Smooth muscle cell (in vitro differentiated cells): Measurements from ENCODE around the gene ABLIM3. TPM values are rescaled to one million over a fixed set of nuclear protein-coding genes. Genes with fewer than 3 reads are reported as not detected.

Experiments used
- DNase-seq: peaks from one replicate; lab custom pipeline; 2025; ENCODE audit not compliant: unreplicated experiment; lab: John Stamatoyannopoulos, UW
- H2AFZ ChIP-seq: fragments of 200-600 bp; sonication (generic); 2 replicates; pipeline ENCODE4 v1.6.0; 2016; ENCODE audit warnings: antibody characterized with exemption, low read depth, mild to moderate bottlenecking
- H3F3A ChIP-seq: fragments of 200-600 bp; sonication (generic); 2 replicates; pipeline ENCODE4 v1.6.0; 2017; ENCODE audit warnings: antibody characterized with exemption, low read depth
- H3K27ac ChIP-seq: fragments of 200-600 bp; sonication (generic); 2 replicates; pipeline ENCODE4 v1.5.1; 2016; ENCODE audit warnings: low read depth, mild to moderate bottlenecking
- H3K27me3 ChIP-seq: fragments of 200-600 bp; sonication (generic); 2 replicates; pipeline ENCODE4 v1.6.1; 2016; ENCODE audit warnings: low read depth, mild to moderate bottlenecking
- H3K36me3 ChIP-seq: fragments of 200-600 bp; sonication (generic); 2 replicates; pipeline ENCODE4 v1.5.1; 2016; ENCODE audit warnings: low read depth
- H3K4me1 ChIP-seq: fragments of 200-600 bp; sonication (generic); 2 replicates; pipeline ENCODE4 v1.5.1; 2016; ENCODE audit warnings: low read depth
- H3K4me2 ChIP-seq: fragments of 200-600 bp; sonication (generic); 2 replicates; pipeline ENCODE4 v1.6.0; 2016; ENCODE audit warnings: mild to moderate bottlenecking
- H3K4me3 ChIP-seq: fragments of 200-600 bp; sonication (generic); 2 replicates; pipeline ENCODE4 v1.5.1; 2016; ENCODE audit warnings: mild to moderate bottlenecking
- H3K79me2 ChIP-seq: fragments of 200-600 bp; sonication (generic); 2 replicates; pipeline ENCODE4 v1.6.0; 2016; ENCODE audit warnings: low read depth, mild to moderate bottlenecking
- H3K9ac ChIP-seq: fragments of 200-600 bp; sonication (generic); 2 replicates; pipeline ENCODE4 v1.6.0; 2016; ENCODE audit warnings: low read depth
- H3K9me3 ChIP-seq: fragments of 200-600 bp; sonication (generic); replicated peaks from 2 replicates; pipeline ENCODE4 v1.5.1; 2016; ENCODE audit warnings: low read depth
- H4K20me1 ChIP-seq: fragments of 200-600 bp; sonication (generic); 2 replicates; pipeline ENCODE4 v1.6.0; 2016; ENCODE audit warnings: low read depth
- CTCF ChIP-seq: fragments of 200-600 bp; sonication (generic); IDR thresholded peaks from 2 replicates; pipeline ENCODE4 v1.5.1; 2017; ENCODE audit warnings: borderline replicate concordance, mild to moderate bottlenecking, antibody characterized with exemption; ENCODE audit not compliant: insufficient read depth, poor library complexity, severe bottlenecking
- WGBS: methylation state at CpG from one replicate; pipeline ENCODE4 v1.1.7; 2016; ENCODE audit warnings: low lambda C conversion rate; 5-methylcytosine and 5-hydroxymethylcytosine counted together
- polyA plus RNA-seq: library from polyadenylated mRNA; unstranded; fragments of >200 nt; fragmentation: Nextera tagmentation; extraction: Ambion mirVana; gene quantifications from 2 replicates; pipeline ENCODE4 v1.2.1, GENCODE V29; 2016
- total RNA-seq: library from RNA; depleted of rRNA; stranded (reverse); fragments of >200 nt; gene quantifications from 2 replicates; pipeline ENCODE4 v1.2.3, GENCODE V29; 2014

ABLIM3 gene
- total and polyA plus RNA-seq, 2 experiments from 2014 or later = 2.6 to 6.8 TPM

- H4K20me1 ChIP-seq = no peaks in the 10 kb centered on the region
- no peaks in the 10 kb centered on the region for H3K9me3 ChIP-seq
- no peak overlapping the region for H3K9ac ChIP-seq
- whole genome bisulfite sequencing = 62% methylated on average over 1 of the region's 1 CpG
- TF ChIP-seq CTCF = no peak
- DNase-seq = no peak
- no peak overlapping the region for H3K4me3 ChIP-seq
- H3K27me3 ChIP-seq = no peaks in the 10 kb centered on the region
- H3K36me3 ChIP-seq = no peaks in the 10 kb centered on the region
- H2AFZ ChIP-seq = no peak overlapping the region
- no peaks in the 10 kb centered on the region for H3K79me2 ChIP-seq
- no peak overlapping the region for H3K4me2 ChIP-seq
- no peaks in the 10 kb centered on the region for H3K4me1 ChIP-seq
- peaks cover 10% of the 10 kb centered on the region for H3F3A ChIP-seq
- peak overlapping the region; percentile 69 for H3K27ac ChIP-seq
Measured at GRCh38 chr5:149298163-149298562, 156.9 kb downstream of the ABLIM3 start.

GRCh38 chr5:149298842-149299404 lies 157.6 kb downstream of the ABLIM3 start:
- TF ChIP-seq CTCF = no peak
- H3K27ac ChIP-seq = no peak overlapping the region
- WGBS = 92% methylated on average over 11 of the region's 11 CpGs
- H3K9me3 ChIP-seq = no peaks in the 10 kb centered on the region
- H3K4me1 ChIP-seq = no peaks in the 10 kb centered on the region
- no peak overlapping the region for H3K4me2 ChIP-seq
- H3F3A ChIP-seq = peaks cover 10% of the 10 kb centered on the region
- no peak overlapping the region for H3K9ac ChIP-seq
- H3K27me3 ChIP-seq = no peaks in the 10 kb centered on the region
- DNase-seq = no peak
- no peaks in the 10 kb centered on the region for H4K20me1 ChIP-seq
- no peak overlapping the region for H2AFZ ChIP-seq
- no peaks in the 10 kb centered on the region for H3K79me2 ChIP-seq
- H3K36me3 ChIP-seq = no peaks in the 10 kb centered on the region
- no peak overlapping the region for H3K4me3 ChIP-seq

DNA sequence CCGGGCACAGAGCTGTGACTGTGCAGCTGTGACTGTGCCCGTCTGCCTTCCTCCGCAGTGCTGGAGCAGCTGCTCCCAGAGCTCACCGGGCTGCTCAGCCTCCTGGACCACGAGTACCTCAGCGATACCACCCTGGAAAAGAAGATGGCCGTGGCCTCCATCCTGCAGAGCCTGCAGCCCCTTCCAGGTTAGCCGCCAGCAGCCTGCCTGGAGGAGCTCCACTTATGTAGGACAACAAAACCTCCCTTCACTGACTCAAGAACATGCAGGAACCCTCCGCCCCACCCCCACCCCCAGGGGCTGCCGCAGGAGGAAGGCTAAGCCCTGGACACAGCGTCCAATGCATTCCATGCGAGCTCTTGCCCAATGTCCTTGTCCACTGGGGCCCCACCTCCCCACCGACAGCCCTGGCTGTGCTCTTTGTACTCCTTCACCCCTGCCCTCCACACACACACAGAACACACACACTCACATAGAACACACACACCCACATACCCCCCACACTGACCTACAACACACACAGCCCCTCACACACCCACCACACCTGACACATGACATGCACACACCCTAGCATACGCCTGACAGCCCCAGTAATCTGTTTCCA lies 158.3 kb downstream of the ABLIM3 start:
- Histone ChIP-seq H3K4me3 (no peak overlapping the region), H3K36me3 (no peaks in the 10 kb centered on the region), H3K4me2 (no peak overlapping the region), H3K9ac (no peak overlapping the region), H3K27me3 (no peaks in the 10 kb centered on the region), H3K79me2 (no peaks in the 10 kb centered on the region), H3K27ac (no peak overlapping the region), H2AFZ (no peak overlapping the region), H4K20me1 (no peaks in the 10 kb centered on the region), H3K4me1 (no peaks in the 10 kb centered on the region), H3F3A (peaks cover 10% of the 10 kb centered on the region), H3K9me3 (no peaks in the 10 kb centered on the region)
- no peak for TF ChIP-seq CTCF
- 97% methylated on average over 12 of the region's 14 CpGs for WGBS
- no peak for DNase-seq

- Histone ChIP-seq H3K27me3 (no peaks in the 10 kb centered on the region), H3F3A (peaks cover 10% of the 10 kb centered on the region), H3K9ac (no peak overlapping the region), H3K79me2 (no peaks in the 10 kb centered on the region), H3K36me3 (no peaks in the 10 kb centered on the region), H3K4me3 (no peak overlapping the region), H2AFZ (no peak overlapping the region), H3K9me3 (no peaks in the 10 kb centered on the region), H3K4me1 (no peaks in the 10 kb centered on the region), H3K27ac (no peak overlapping the region), H3K4me2 (no peak overlapping the region), H4K20me1 (no peaks in the 10 kb centered on the region)
- DNase-seq = no peak
- no peak for TF ChIP-seq CTCF
- WGBS = 96% methylated on average over 6 of the region's 6 CpGs
Measured at GRCh38 chr5:149300441-149300840, 159.1 kb downstream of the ABLIM3 start.
